H1 (cell line): ENCODE measurements around the gene RGS16. TPM values are rescaled to one million over a fixed set of nuclear protein-coding genes. Genes with fewer than 3 reads are reported as not detected.

ENCODE experiments used
- CTCF ChIA-PET: fragments of 300-600 bp; sonication (Branson Sonifier 250); formaldehyde crosslinking; loops from one replicate; lab custom pipeline; 2021; ENCODE audit not compliant: partially characterized antibody; lab: Charles Lee
- POLR2A ChIA-PET: fragments of 300-600 bp; sonication (Branson Sonifier 250); formaldehyde crosslinking; loops from one replicate; lab custom pipeline; 2021; ENCODE audit warnings: inconsistent platforms; ENCODE audit not compliant: partially characterized antibody; lab: Charles Lee
- DNase-seq, 2 experiments: peaks; one replicate each; pipeline versions ENCODE4 v3.0.0 to v3.0.0-alpha.2; 2010 to 2022; ENCODE audit warnings: low spot score in 2 of 2, low read depth in 1 of 2, mixed read lengths in 1 of 2
- FAIRE-seq: peaks from 2 replicates; lab custom pipeline; 2011; peaks lifted over from hg19 to GRCh38; lab: Jason Lieb, UNC
- H2AFZ ChIP-seq: 2 replicates; pipeline ENCODE4 v1.8.1; 2012; ENCODE audit warnings: low read length, inconsistent platforms
- H2AK5ac ChIP-seq: 2 replicates; pipeline ENCODE4 v1.6.1; 2013; ENCODE audit warnings: low read depth, low read length
- H2BK120ac ChIP-seq: replicated peaks from 2 replicates; pipeline ENCODE3; 2013; ENCODE audit warnings: low read depth, low read length, inconsistent platforms
- H2BK12ac ChIP-seq: 2 replicates; pipeline ENCODE4 v1.6.1; 2013; ENCODE audit warnings: low read depth, low read length
- H2BK15ac ChIP-seq: 2 replicates; pipeline ENCODE4 v1.6.1; 2013; ENCODE audit warnings: low read length
- H2BK20ac ChIP-seq: 2 replicates; pipeline ENCODE4 v1.6.1; 2013; ENCODE audit warnings: low read length
- H2BK5ac ChIP-seq: 2 replicates; pipeline ENCODE4 v1.6.1; 2013; ENCODE audit warnings: low read depth, low read length
- H3K14ac ChIP-seq: 2 replicates; pipeline ENCODE4 v1.6.1; 2013; ENCODE audit warnings: inconsistent platforms; ENCODE audit not compliant: insufficient read length
- H3K18ac ChIP-seq: 2 replicates; pipeline ENCODE4 v1.6.1; 2013; ENCODE audit warnings: low read length; ENCODE audit errors: extremely low read depth
- H3K23ac ChIP-seq: 2 replicates; pipeline ENCODE4 v1.6.1; 2013; ENCODE audit warnings: inconsistent platforms; ENCODE audit not compliant: insufficient read length
- H3K23me2 ChIP-seq: 2 replicates; pipeline ENCODE4 v1.6.1; 2013; ENCODE audit warnings: low read depth, low read length
- H3K27ac ChIP-seq: 2 replicates; pipeline ENCODE4 v1.6.1; 2011; ENCODE audit warnings: low read depth, low read length, inconsistent platforms
- H3K27me3 ChIP-seq, 4 experiments: replicated peaks in 1 of 4; 1 replicate in 1 of 4; 2 replicates in 3 of 4; pipeline versions ENCODE4 v1.6.1 to v1.8.1; 2011 to 2013; ENCODE audit warnings: low read length in 3 of 4, mild to moderate bottlenecking in 3 of 4, inconsistent platforms in 2 of 4, mixed read lengths in 2 of 4, moderate library complexity in 1 of 4; ENCODE audit not compliant: control insufficient read depth in 3 of 4, insufficient read depth in 3 of 4; ENCODE audit errors: extremely low read depth in 1 of 4
- H3K36me3 ChIP-seq, 4 experiments: 2 replicates each; pipeline versions ENCODE4 v1.6.1 to v1.8.1; 2011 to 2013; ENCODE audit warnings: mild to moderate bottlenecking in 4 of 4, low read length in 3 of 4, moderate library complexity in 2 of 4, control low read depth in 1 of 4, inconsistent platforms in 1 of 4; ENCODE audit not compliant: insufficient read depth in 4 of 4, control insufficient read depth in 2 of 4
- H3K4ac ChIP-seq: replicated peaks from 2 replicates; pipeline ENCODE3; 2013; ENCODE audit warnings: low read length, low read depth, mixed read lengths, inconsistent platforms; ENCODE audit not compliant: insufficient read length
- H3K4me1 ChIP-seq, 4 experiments: replicated peaks in 1 of 4; 1 replicate in 1 of 4; 2 replicates in 3 of 4; pipeline versions ENCODE4 v1.6.1 to v1.8.1; 2011 to 2013; ENCODE audit warnings: low read length in 3 of 4, inconsistent platforms in 2 of 4, mixed read lengths in 1 of 4; ENCODE audit not compliant: insufficient read depth in 4 of 4, control insufficient read depth in 3 of 4
- H3K4me2 ChIP-seq, 2 experiments: 2 replicates each; pipeline versions ENCODE4 v1.6.1 to v1.8.1; 2011 to 2013; ENCODE audit warnings: low read depth in 2 of 2, low read length in 2 of 2, control low read depth in 1 of 2, inconsistent platforms in 1 of 2, mild to moderate bottlenecking in 1 of 2; ENCODE audit not compliant: insufficient read depth in 1 of 2
- H3K4me3 ChIP-seq, 4 experiments: fragments of 200-600, 300-600 bp in 1 of 4; sonication (generic), shearing (Covaris generic), sonication (Bioruptor Twin) in 1 of 4; 2 replicates each; pipeline versions ENCODE4 v1.5.1 to v1.8.1; 2011 to 2016; ENCODE audit warnings: low read length in 4 of 4, low read depth in 3 of 4, control low read depth in 2 of 4, inconsistent platforms in 2 of 4, mild to moderate bottlenecking in 2 of 4, mixed read lengths in 1 of 4, moderate library complexity in 1 of 4; ENCODE audit not compliant: insufficient read depth in 2 of 4; ENCODE audit errors: extremely low read depth in 1 of 4
- H3K56ac ChIP-seq: replicated peaks from 2 replicates; pipeline ENCODE3; 2013; ENCODE audit warnings: low read depth, mild to moderate bottlenecking, mixed read lengths, low read length, inconsistent platforms; ENCODE audit not compliant: insufficient read length
- H3K79me1 ChIP-seq: 2 replicates; pipeline ENCODE4 v1.6.1; 2013; ENCODE audit warnings: low read depth, low read length, control low read depth
- H3K79me2 ChIP-seq, 2 experiments: 2 replicates each; pipeline versions ENCODE4 v1.6.1 to v1.8.1; 2012 to 2013; ENCODE audit warnings: low read length in 2 of 2, mild to moderate bottlenecking in 2 of 2, inconsistent platforms in 1 of 2; ENCODE audit not compliant: insufficient read depth in 2 of 2, control insufficient read depth in 1 of 2
- H3K9ac ChIP-seq, 4 experiments: replicated peaks in 1 of 4; 1 replicate in 1 of 4; 2 replicates in 3 of 4; pipeline versions ENCODE4 v1.6.1 to v1.8.1; 2011 to 2013; ENCODE audit warnings: low read depth in 3 of 4, low read length in 3 of 4, control low read depth in 2 of 4, mild to moderate bottlenecking in 2 of 4, moderate library complexity in 2 of 4, inconsistent platforms in 1 of 4; ENCODE audit errors: extremely low read depth in 1 of 4
- H3K9me3 ChIP-seq, 2 experiments: 2 replicates each; pipeline versions ENCODE4 v1.6.1 to v1.8.1; 2012 to 2013; ENCODE audit warnings: mild to moderate bottlenecking in 2 of 2, moderate library complexity in 2 of 2, control low read depth in 1 of 2, inconsistent platforms in 1 of 2, low read depth in 1 of 2, low read length in 1 of 2, mixed read lengths in 1 of 2; ENCODE audit not compliant: insufficient read depth in 2 of 2
- H4K20me1 ChIP-seq, 2 experiments: replicated peaks in 1 of 2; 2 replicates each; pipeline versions ENCODE3 to v1.8.1; 2011 to 2013; ENCODE audit warnings: inconsistent platforms in 2 of 2, low read length in 2 of 2, mild to moderate bottlenecking in 1 of 2; ENCODE audit not compliant: insufficient read depth in 2 of 2, control insufficient read depth in 1 of 2
- H4K5ac ChIP-seq: 2 replicates; pipeline ENCODE4 v1.6.1; 2013; ENCODE audit warnings: low read length, low read depth, mixed read lengths, inconsistent platforms; ENCODE audit not compliant: insufficient read length
- H4K8ac ChIP-seq: 2 replicates; pipeline ENCODE4 v1.8.0; 2013; ENCODE audit warnings: mild to moderate bottlenecking, moderate library complexity, low read length, inconsistent platforms; ENCODE audit not compliant: insufficient read depth; ENCODE audit errors: extremely low read depth
- H4K91ac ChIP-seq: replicated peaks from 2 replicates; pipeline ENCODE3; 2013; ENCODE audit warnings: low read length, mixed read lengths, inconsistent platforms; ENCODE audit not compliant: insufficient read length
- RBBP5 ChIP-seq: IDR thresholded peaks from 2 replicates; pipeline ENCODE4 v1.7.1; 2012; ENCODE audit warnings: low read depth, mild to moderate bottlenecking, inconsistent platforms, low read length, moderate library complexity, borderline replicate concordance
- WGBS, 2 experiments: shearing (Covaris generic) in 1 of 2; methylation state at CpG; one replicate each; pipeline versions ENCODE4 v1.1.6 to v1.1.7; 2013 to 2015; ENCODE audit warnings: low lambda C conversion rate in 2 of 2, mixed read lengths in 2 of 2, inconsistent platforms in 1 of 2, low coverage in 1 of 2, missing lambda C conversion rate in 1 of 2; ENCODE audit not compliant: insufficient replicate concordance in 2 of 2, insufficient coverage in 1 of 2, insufficient read length in 1 of 2; ENCODE audit errors: extremely low coverage in 1 of 2, missing lambda C conversion rate in 1 of 2; 5-methylcytosine and 5-hydroxymethylcytosine counted together
- polyA plus RNA-seq, 7 experiments: library from polyadenylated mRNA; depleted of rRNA in 3 of 7; stranded (reverse) in 5 of 7; unstranded in 2 of 7; fragments of >200 nt in 5 of 7; fragments of 200-250 nt in 2 of 7; gene quantifications; 1 replicate in 5 of 7; 2 replicates in 1 of 7; 4 replicates in 1 of 7; pipeline versions ENCODE4 v1.2.1 to v1.2.3, GENCODE V29; 2011 to 2013; ENCODE audit warnings: missing spikeins in 2 of 7, mixed read lengths in 2 of 7
- total RNA-seq: library from RNA; stranded (reverse); fragmentation: NEBNext Ultra II Directional; extraction: Animal tissue kit (Norgen Biotek cat#: 25700); gene quantifications from 2 replicates; pipeline ENCODE4 v1.2.1, GENCODE V29; 2021

The RGS16 gene
- total and polyA plus RNA-seq, 2 of the 8 experiments (the other 6 are each of a cell fraction or from before 2014, with no cell fraction given), result 5.7 to 9.8 TPM

GRCh38 chr1:182561456-182561855 lies 42.7 kb downstream of the RGS16 start:
- H3K4me3 ChIP-seq, result no peak overlapping the region
- H4K20me1 ChIP-seq, result no peaks in the 10 kb centered on the region
- H3K79me1 ChIP-seq, result no peaks in the 10 kb centered on the region
- no peak overlapping the region for H2BK120ac ChIP-seq
- no peaks in the 10 kb centered on the region for H3K4me1 ChIP-seq
- H3K9ac ChIP-seq, result no peak overlapping the region
- no peak overlapping the region for H2AK5ac ChIP-seq
- no peak overlapping the region for H3K27ac ChIP-seq
- H4K5ac ChIP-seq, result no peak overlapping the region
- H3K23me2 ChIP-seq, result no peaks in the 10 kb centered on the region
- H4K91ac ChIP-seq, result no peak overlapping the region
- H2BK20ac ChIP-seq, result no peak overlapping the region
- no peak overlapping the region for H2AFZ ChIP-seq
- H2BK12ac ChIP-seq, result no peak overlapping the region
- H3K56ac ChIP-seq, result no peak overlapping the region
- POLR2A ChIA-PET, result no interaction called here
- no peak overlapping the region for H2BK15ac ChIP-seq
- no peaks in the 10 kb centered on the region for H3K79me2 ChIP-seq
- no peak overlapping the region for H3K18ac ChIP-seq
- no peak overlapping the region for H3K14ac ChIP-seq
- H3K27me3 ChIP-seq, result no peaks in the 10 kb centered on the region
- no peak overlapping the region for H4K8ac ChIP-seq
- H3K23ac ChIP-seq, result no peak overlapping the region
- 85% methylated on average over 4 of the region's 4 CpGs; no CpG with 5 or more reads in 1 of the 2 experiments for WGBS, 2 experiments
- H3K4me2 ChIP-seq, result no peak overlapping the region
- CTCF ChIA-PET, result interaction anchor here (0.6 to 1.0 kb wide), 2 partner anchors 40 to 630 kb away, joined by 3 to 5 read pairs; no protein-coding TSS in a partner anchor
- FAIRE-seq, result no peak
- H3K4ac ChIP-seq, result no peak overlapping the region
- DNase-seq, result no peak
- no peaks in the 10 kb centered on the region for H3K36me3 ChIP-seq
- H2BK5ac ChIP-seq, result no peak overlapping the region
- no peaks in the 10 kb centered on the region for H3K9me3 ChIP-seq
- no peak for TF ChIP-seq RBBP5
